GM21381 (cell line): Measurements from ENCODE around the gene CLPSL2.
"Not testable (repeated sequence)": the region's sequence is repeated elsewhere in the genome, so short reads cannot be mapped to it uniquely, and the experiment has no call there.

ENCODE experiments used
- ATAC-seq: cut with Tn5 transposase; IDR thresholded peaks from one replicate; pipeline ENCODE4 v1.9.1; 2021; ENCODE audit warnings: mild to moderate bottlenecking, moderate library complexity; ENCODE audit not compliant: unreplicated experiment

The CLPSL2 gene

GRCh38 chr6:35776364-35777215, at the start of gene CLPSL2:
TSS of gene CLPSL2 (plus strand) at chr6:35776598. CDS start at chr6:35776619, 21 bp downstream.
- no peak for ATAC-seq

- ATAC-seq = no peak
Measured at GRCh38 chr6:35727231-35727934, 49.0 kb upstream of the CLPSL2 start.

GRCh38 chr6:35727935-35728682, 48.3 kb upstream of the CLPSL2 start:
- ATAC-seq = peak; percentile 36

GRCh38 chr6:35728683-35729678, 47.4 kb upstream of the CLPSL2 start:
- ATAC-seq = no peak

- ATAC-seq = no peak
Measured at GRCh38 chr6:35729722-35730121, 46.7 kb upstream of the CLPSL2 start.

GRCh38 chr6:35730745-35731413, 45.5 kb upstream of the CLPSL2 start:
- no peak for ATAC-seq

GRCh38 chr6:35731414-35731735, 45.0 kb upstream of the CLPSL2 start:
- peak; percentile 46 for ATAC-seq

- ATAC-seq = peak; percentile 51
Measured at GRCh38 chr6:35731736-35732532, 44.5 kb upstream of the CLPSL2 start.

- no peak for ATAC-seq
Measured at GRCh38 chr6:35733633-35734032, 42.8 kb upstream of the CLPSL2 start.

- ATAC-seq = not testable (repeated sequence)
Measured at GRCh38 chr6:35734319-35734718, 42.1 kb upstream of the CLPSL2 start.

GRCh38 chr6:35735452-35735851, 40.9 kb upstream of the CLPSL2 start:
- no peak for ATAC-seq

GRCh38 chr6:35736253-35736894, 40.0 kb upstream of the CLPSL2 start:
- ATAC-seq = no peak

GRCh38 chr6:35736982-35737412, 39.4 kb upstream of the CLPSL2 start, which contains the start of gene ARMC12:
TSS of gene ARMC12 (plus strand) at chr6:35737032. CDS start at chr6:35737109, 77 bp downstream.
- ATAC-seq = no peak

GRCh38 chr6:35737413-35738211, 38.8 kb upstream of the CLPSL2 start:
- ATAC-seq = no peak

- no peak for ATAC-seq
Measured at GRCh38 chr6:35739645-35740524, 36.5 kb upstream of the CLPSL2 start.

GRCh38 chr6:35742842-35743241, 33.6 kb upstream of the CLPSL2 start:
- no peak for ATAC-seq

GRCh38 chr6:35745509-35745908, 30.9 kb upstream of the CLPSL2 start:
- no peak for ATAC-seq
